HepG2 (cell line): ENCODE data around the gene GAN.
"Not testable (repeated sequence)": the region's sequence is repeated elsewhere in the genome, so short reads cannot be mapped to it uniquely, and the experiment has no call there.

Source experiments
- ZFP36 ChIP-seq: fragments of 150-350 bp; IDR thresholded peaks from 2 replicates; pipeline ENCODE4 v1.6.1; 2018; ENCODE audit warnings: borderline replicate concordance, low read length, low read depth; ENCODE audit not compliant: partially characterized antibody
- TF ChIP-seq, protein P1 (sequence below): sonication (generic); formaldehyde crosslinking; IDR thresholded peaks from 2 replicates; pipeline ENCODE4 v1.4.0; 2020; ENCODE audit warnings: mild to moderate bottlenecking, missing genetic modification reagents

- TF ChIP-seq, protein P1, sequence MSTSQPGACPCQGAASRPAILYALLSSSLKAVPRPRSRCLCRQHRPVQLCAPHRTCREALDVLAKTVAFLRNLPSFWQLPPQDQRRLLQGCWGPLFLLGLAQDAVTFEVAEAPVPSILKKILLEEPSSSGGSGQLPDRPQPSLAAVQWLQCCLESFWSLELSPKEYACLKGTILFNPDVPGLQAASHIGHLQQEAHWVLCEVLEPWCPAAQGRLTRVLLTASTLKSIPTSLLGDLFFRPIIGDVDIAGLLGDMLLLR (CRISPR knock-in tag) = not testable (repeated sequence)
- TF ChIP-seq ZFP36 = not testable (repeated sequence)
Measured at GRCh38 chr16:81422153-81422552, 107.4 kb downstream of the GAN start.
